GM19035 (cell line): ENCODE data around the gene PARS2.
A peak's percentile ranks its signal among the peaks of the same experiment; 100 is the strongest.

Source experiments
- ATAC-seq: cut with Tn5 transposase; IDR thresholded peaks from one replicate; pipeline ENCODE4 v1.9.1; 2021; ENCODE audit not compliant: unreplicated experiment

PARS2 gene

DNA sequence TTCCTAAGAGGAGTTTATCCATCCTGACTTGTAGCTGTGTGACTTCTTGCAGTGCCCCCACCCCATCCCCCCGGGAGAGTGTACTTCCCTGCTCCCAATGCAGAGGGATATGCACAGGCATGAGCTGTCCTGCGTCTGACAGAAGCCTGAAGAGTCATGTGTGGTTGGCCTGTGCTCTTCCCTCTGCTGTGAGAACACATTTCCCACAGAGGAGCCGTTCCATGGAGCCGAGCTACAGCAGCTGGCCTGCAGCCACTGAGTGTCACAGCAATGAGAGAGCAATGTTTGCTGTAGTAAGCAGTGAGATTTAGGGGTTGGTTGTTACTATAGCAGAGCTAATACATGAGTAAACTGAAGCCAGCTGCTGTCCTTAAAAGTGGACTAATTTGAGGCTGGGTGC, 22.0 kb downstream of the PARS2 start:
- ATAC-seq = no peak

DNA sequence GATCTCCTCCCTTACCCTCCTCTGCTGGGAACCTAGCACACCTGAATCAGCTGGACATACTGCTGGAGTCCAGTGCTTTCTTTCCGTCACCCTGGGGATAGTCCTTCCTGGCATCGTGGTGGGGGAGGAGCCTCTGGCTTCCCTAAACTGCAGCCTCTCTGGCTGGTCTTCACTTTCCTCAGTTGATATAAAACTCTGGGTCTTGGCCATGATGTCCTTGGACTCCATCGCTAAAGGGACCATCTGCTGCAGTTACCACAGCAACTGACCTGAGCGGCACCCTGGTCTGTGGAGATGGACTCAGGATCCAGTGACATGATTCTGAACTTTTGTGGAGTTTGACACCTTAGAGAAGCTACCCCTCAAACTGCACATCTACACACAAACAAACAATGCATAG, 22.8 kb downstream of the PARS2 start:
- no peak for ATAC-seq

DNA sequence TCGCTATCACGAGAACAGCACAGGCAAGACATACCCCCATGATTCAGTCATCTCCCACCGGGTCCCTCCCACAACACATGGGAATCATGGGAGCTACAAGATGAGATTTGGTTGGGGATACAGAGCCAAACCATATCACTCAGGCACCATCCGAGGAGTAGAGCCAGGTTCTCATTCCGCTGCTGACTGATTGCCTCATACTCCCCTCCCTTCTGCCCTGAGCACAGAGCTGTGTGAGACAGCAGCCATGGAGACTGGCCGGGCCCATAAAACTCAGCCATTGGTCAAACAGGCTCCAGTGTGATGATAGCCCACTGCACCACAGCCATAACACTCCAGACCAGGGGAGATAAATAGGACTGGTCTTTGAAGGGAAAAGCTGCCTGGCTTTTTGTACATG, 26.1 kb downstream of the PARS2 start:
- no peak for ATAC-seq

DNA sequence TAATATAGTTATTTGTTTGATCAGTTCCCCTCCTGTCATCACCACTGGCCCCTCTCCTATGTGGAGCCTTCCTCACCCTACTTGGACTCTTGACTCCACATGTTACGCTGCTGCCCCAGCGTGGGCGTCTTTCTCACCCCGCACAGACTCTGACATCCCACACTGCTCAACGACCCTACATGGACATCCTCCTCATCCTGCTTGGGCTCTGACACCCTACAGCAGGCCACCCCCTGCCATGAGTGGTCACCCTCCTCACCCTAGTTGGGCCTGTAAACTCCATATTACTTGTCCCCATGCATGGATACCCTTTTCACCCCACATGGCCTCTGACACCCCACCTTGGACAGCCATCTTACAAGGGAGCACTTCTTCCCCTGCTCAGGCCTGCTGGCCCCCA, 27.6 kb downstream of the PARS2 start:
- no peak for ATAC-seq

DNA sequence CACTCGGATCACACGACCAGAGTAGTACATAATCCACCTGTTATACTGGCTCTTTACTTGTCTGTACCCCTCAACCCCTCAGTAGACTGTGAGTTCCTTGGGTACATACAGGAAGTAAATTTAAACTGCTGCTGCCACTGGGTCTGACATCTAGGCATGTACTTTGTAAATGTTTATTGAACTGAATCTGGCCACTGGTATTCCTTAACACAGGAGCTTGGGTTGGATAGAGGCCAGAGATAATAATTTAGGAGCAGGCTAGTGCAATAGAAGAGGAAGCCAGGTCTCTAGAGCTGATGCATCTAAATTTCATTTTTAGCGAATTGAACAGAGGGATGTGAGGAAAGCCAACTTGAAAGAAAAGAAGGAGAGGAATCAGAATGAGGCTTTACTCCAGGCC, 36.3 kb downstream of the PARS2 start:
- no peak for ATAC-seq

DNA sequence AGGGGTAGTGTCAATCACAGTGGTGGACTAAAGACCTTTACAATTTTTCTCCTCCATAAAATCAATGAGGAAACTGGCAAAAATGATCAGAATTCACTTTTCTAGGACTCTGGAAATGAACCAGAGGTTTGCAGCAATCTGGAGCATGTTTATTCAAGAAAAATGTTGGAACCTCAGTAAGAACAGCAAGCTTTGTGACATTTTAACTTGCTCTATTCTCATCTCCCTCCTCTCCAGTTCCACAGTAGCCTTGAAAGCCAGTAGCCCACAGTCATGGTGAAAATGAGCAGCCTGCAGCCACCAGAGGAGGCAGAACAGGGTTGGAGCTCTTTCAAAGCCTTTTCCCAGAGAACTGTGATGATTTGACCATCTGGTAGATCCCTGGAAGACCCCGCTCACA, 39.6 kb downstream of the PARS2 start:
- no peak for ATAC-seq

DNA sequence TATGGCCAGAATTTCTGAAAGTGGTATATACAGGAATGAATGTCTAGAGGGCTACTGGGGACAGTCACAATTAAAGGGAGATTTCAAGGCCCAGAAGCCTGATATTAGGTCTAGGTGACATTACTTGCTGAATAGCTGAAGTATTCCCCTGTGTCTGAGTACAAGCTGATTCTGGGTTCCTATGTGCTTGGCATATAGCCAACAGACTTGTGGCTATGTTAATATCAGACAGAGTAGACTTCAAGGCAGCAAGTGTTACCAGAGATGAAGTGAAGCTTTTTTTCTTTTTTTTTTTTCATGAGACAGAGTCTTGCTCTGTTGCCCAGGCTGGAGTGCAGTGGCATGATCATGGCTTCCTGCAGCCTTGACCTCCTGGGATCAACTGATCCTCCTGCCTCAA, 40.3 kb downstream of the PARS2 start:
- ATAC-seq = no peak

DNA sequence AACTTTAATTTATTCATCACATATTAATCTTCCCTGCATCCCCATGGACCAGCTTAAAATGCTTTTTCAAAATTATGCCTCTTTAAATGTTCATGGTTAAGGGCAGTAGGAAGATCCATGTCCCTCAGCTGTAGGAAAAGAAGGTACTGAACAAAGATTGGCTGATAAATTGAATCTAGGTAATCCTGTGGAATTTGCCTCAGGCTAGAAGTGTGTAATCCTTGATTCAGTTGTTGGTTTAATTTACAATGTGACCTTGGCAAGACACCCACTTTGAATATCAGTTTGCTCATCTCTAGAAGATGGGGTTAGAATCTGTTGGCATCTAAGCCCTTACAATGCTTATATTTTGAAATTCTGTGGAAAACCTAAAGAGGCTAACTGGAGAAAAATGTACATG, 42.6 kb downstream of the PARS2 start:
- no peak for ATAC-seq

DNA sequence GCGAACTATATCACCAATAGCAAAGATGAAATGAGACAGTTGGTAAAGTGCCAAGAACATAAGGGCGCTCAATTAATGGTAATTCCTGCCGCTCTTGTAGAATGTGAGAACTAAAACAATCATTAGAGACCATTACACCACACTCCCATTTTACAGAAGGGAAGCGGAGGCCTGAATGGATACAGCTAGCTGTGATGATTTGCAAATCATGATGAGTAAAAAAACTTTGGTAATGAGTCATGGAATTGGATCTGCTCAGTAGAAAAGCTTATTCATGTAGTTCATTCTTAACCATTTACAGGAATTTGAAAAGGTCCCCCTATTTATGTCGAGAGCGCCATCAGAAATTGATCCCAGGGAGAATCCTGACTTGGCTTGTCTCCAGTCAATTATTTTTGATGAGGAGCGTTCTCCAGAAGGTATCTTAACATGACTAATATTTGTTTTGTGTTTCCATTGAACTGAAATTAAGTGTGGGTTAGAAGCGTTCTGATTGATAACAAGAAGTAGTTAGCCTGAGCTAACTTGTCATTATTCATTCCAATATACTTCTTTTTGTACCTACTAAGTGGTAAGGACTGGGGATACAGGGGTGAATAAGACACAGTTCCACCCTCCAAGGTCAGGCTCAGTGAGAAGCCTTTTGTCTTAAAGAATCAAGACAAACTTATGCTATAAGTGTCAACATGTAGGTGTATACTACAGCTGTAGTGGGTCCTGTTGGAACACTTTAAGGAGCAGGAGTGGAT, 47.9 kb downstream of the PARS2 start:
- peak; percentile 16 for ATAC-seq

DNA sequence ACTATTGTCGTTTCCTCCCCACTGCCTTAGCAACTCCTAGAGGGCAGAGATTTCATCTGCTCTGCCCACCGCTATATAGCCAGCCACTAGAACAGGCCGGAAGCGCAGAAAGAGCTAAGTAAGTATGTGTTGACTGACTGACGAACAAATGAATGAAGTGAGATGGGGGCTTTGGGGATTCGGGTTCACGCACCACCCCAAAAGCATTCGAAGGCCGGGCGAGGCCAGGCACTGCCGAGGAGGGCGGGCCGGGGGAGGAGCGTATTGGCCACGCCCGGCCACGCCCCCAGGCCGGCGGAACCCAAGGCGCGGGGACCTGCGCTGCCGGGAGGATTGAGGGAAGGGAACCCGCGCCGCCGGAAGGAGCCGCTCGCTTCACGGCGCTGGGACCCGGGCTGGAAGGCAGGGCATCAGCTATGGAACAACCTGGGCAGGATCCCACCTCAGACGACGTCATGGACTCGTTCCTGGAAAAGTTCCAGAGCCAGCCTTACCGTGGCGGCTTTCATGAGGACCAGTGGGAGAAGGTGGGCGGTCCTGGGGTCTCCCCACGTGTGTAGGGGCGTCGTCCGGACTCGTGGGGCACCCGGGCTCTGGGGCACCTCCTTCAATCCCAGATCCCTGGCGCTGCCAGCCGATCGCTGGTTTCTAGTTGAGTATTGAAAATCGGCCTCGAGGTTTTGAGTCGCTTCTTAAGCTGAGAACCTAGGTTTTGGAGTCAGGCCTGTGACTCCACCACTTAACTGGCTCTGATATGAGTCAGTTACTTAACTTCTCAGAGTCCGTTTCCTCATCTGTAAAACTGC, 48.6 kb downstream of the PARS2 start, which contains the start of gene TTC4:
Gene TTC4 (plus strand): TSS at position 369 of the 806 bp plus-strand sequence. CDS start 48 bp downstream, at position 417.
- peak; percentile 95 for ATAC-seq

DNA sequence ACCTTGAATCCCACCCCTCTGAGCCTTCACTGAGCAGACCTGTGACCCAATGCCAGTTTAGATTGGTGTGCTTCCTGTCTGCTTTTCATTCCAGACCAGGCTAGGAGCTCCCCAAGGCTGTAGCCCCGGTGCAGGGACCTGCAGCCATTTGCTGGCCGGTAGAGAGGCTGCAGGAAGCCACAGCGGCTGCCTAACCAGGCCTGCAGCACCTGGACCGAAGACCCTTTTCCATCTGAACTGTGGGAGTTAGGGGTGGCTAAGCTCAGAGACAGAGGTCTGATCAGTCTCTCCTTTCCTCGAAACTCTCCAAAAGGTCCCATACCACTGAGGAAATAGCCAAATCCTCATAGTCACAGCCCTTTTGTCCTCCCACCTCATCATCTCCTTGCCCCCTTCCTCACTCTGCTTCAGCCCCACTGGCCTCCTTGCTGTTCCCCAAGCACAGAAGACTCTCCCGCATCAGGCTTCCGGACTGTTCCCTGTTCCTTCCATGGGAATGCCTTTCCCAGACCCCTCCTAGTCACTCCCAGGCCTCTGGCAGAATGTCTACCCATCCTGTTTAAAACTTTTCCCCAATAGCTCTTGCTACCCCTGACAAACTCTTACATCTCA, 49.3 kb downstream of the PARS2 start:
- no peak for ATAC-seq

DNA sequence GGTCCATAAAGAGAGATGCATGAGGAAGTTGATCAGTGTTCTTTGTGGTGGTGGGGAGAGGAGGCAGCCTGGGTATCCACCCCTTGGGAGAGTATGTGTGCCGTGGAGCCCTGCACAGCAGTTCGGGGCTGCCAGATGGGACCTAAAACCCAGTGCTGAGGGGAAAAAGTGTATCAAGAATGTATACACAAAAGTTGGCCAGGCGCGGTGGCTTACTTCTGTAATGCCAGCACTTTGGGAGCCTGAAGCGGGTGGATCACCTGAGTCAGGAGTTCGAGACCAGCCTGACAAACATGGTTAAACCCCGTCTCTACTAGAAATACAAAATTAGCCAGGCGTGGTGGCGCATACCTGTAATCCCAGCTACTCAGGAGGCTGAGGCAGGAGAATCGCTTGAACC, 52.8 kb downstream of the PARS2 start:
- no peak for ATAC-seq

DNA sequence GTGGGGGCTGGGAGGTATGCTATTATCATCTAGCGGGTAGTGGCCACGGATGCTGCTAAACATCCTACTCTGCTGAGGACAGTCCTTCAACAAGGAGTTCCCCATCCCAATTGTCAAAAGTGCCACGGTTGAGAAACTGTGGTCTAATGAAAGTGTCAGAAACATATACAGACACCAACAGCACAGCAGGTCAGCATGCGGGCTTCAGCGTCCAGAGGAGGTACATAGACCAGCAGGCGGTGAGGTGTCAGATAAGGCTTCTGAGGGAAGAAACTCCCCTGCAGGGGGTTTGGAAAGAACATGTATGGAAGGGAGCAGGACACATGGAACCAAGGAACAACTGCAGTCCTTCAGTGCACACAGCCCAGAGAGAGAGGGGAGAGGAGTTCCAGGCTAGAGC, 53.5 kb downstream of the PARS2 start:
- no peak for ATAC-seq

DNA sequence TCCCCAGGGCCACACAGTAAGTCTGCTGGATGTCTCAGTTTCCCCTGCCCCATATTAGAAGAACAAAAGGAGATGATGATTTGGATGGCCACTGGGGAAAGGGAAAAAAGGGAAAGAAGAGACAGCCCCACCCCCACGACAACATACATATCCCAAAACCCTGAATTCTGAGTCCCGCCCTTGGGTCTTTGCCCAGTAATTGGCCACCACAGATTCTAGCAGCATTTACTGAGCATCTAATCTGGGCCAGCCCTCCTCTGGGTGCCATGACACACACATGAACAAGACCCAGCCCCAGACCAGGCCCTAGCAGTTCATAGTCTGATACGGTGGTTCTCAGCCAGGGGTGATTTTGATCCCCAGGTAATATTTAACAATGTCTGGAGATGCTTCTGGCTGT, 53.9 kb downstream of the PARS2 start:
- no peak for ATAC-seq

DNA sequence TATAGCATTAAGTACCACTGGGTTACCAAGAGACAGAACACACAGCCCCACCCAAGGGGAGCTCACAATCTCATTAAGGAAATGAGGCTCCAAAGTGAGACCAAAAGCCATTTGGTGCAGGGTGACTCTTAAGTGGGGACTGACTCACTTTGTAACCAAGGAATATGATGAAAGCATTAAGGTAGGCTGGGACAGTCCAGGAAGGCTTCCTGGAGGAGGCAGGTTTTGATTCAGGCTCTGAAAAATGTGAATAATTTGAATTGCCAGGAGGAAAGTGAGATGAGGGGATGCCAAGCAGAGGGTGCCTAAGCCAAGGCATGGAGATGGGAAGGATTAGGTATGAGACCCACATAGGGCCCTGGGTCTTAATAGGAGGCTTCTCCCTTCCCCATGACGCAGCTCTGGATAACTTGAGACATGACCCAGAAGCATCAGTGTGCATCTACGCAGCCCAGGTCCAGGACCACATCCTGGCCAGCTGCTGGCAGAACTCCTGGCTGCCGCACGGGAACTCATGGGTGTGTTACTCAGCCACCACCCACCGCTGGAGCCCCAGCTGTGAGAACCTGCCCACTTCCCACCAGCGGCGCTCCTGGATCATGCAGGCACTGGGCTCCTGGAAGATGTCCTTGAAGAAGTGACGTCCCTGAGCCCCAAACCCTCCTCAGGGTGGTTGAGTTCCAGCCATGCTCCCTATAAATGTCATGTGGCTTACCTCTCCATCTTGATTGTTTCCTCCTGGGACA, 54.6 kb downstream of the PARS2 start:
- ATAC-seq = no peak

DNA sequence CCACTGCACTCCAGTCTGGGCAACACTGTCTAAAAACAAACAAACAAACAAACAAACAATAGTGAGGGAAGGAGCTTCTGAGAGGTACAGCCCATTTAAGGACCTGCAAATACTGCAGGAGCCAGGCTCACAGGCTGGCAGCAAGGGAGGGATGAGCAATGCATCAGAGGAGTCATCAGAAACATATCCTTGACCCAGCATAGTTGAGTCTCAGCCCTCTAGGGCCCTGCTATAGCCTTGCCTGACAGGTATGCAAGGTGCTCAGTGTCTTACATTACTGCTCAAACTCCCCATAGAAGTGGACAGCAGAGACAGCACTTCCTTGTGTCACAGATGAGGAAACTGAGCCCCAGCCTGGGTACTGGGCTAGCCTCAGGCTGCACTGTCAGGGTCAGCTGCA, 55.9 kb downstream of the PARS2 start:
- no peak for ATAC-seq
